Measurements from ENCODE around the gene ELL. TPM values are rescaled to one million over a fixed set of nuclear protein-coding genes. Genes with fewer than 3 reads are reported as not detected.

Gene ELL
- total RNA-seq, 1 donor from 2014 or later: 25.3 TPM

DNA sequence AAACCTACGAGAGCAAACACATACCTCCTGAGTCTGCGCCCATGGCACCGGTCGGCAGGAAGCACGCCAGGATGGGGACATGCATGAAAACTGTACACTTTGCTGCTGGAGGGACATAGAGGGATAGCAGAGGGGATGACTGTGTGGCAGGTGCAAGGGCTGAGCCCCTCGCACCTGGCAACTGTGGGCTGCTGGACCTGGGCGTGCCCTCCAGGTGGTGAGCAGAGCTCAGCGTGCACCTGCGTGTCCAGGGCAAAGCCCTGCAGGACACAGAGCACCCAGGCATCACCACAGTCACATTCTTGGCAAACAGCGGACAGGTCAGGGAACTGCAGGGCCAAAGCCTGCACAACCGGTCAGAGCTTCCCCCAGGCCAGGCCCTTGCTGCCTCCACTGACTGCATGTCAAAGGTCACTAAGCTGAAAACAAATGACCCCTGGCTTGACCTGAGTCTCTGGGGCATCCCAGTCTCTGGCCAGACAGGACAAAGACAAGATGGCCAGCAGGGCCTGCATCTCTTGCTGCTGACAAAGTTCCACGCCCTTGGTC is 75.0 kb downstream of the ELL start:
- Histone ChIP-seq H3K4me3 (no peak overlapping the region), H3K27ac (no peak overlapping the region), H3K36me3 (peaks cover 0 to 66% of the 10 kb centered on the region in 2 donors), H3K27me3 (no peaks in the 10 kb centered on the region), H3K4me1 (peaks cover 10% of the 10 kb centered on the region), H3K9me3 (no peaks in the 10 kb centered on the region)
- TF ChIP-seq POLR2A (IDR thresholded peaks at IDR 0.05): no peak
- TF ChIP-seq POLR2AphosphoS5 (IDR thresholded peaks at IDR 0.05; ENCODE audit: insufficient read depth in 1 of 2, low read depth in 1 of 2): no peak
- TF ChIP-seq, protein P1, sequence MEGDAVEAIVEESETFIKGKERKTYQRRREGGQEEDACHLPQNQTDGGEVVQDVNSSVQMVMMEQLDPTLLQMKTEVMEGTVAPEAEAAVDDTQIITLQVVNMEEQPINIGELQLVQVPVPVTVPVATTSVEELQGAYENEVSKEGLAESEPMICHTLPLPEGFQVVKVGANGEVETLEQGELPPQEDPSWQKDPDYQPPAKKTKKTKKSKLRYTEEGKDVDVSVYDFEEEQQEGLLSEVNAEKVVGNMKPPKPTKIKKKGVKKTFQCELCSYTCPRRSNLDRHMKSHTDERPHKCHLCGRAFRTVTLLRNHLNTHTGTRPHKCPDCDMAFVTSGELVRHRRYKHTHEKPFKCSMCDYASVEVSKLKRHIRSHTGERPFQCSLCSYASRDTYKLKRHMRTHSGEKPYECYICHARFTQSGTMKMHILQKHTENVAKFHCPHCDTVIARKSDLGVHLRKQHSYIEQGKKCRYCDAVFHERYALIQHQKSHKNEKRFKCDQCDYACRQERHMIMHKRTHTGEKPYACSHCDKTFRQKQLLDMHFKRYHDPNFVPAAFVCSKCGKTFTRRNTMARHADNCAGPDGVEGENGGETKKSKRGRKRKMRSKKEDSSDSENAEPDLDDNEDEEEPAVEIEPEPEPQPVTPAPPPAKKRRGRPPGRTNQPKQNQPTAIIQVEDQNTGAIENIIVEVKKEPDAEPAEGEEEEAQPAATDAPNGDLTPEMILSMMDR (IDR thresholded peaks at IDR 0.05): no peak
- intact Hi-C loops (cut with DNase I): loop anchor here (10.0 kb wide), 1 partner anchor 228 kb away; no protein-coding TSS in a partner anchor
- no peak for DNase-seq (ENCODE audit: extremely low spot score in 2 of 2)

GRCh38 chr19:18446145-18446810 is 75.6 kb downstream of the ELL start:
- DNase-seq (ENCODE audit: extremely low spot score in 2 of 2): no peak
- Histone ChIP-seq H3K36me3 (peaks cover 0 to 62% of the 10 kb centered on the region in 2 donors), H3K9me3 (no peaks in the 10 kb centered on the region), H3K4me1 (peaks cover 7% of the 10 kb centered on the region), H3K27me3 (no peaks in the 10 kb centered on the region), H3K4me3 (no peak overlapping the region), H3K27ac (no peak overlapping the region)
- TF ChIP-seq, protein P1 (IDR thresholded peaks at IDR 0.05): no peak
- TF ChIP-seq POLR2AphosphoS5 (IDR thresholded peaks at IDR 0.05; ENCODE audit: insufficient read depth in 1 of 2, low read depth in 1 of 2) (no peak), POLR2A (IDR thresholded peaks at IDR 0.05) (no peak)
- intact Hi-C loops (cut with DNase I): loop anchor here (10.0 kb wide), 1 partner anchor 229 kb away; no protein-coding TSS in a partner anchor

GRCh38 chr19:18445262-18445948 is 76.5 kb downstream of the ELL start:
- no peaks in the 10 kb centered on the region for H3K4me1 ChIP-seq
- TF ChIP-seq POLR2A (IDR thresholded peaks at IDR 0.05) (no peak), POLR2AphosphoS5 (IDR thresholded peaks at IDR 0.05; ENCODE audit: insufficient read depth in 1 of 2, low read depth in 1 of 2) (no peak)
- TF ChIP-seq, protein P1 (IDR thresholded peaks at IDR 0.05): no peak
- DNase-seq (ENCODE audit: extremely low spot score in 2 of 2): no peak
- intact Hi-C loops (cut with DNase I): loop anchor here (10.0 kb wide), 1 partner anchor 229 kb away; no protein-coding TSS in a partner anchor
- no peaks in the 10 kb centered on the region for H3K27me3 ChIP-seq
- peaks cover 0 to 55% of the 10 kb centered on the region in 2 donors for H3K36me3 ChIP-seq
- H3K4me3 ChIP-seq: no peak overlapping the region
- no peaks in the 10 kb centered on the region for H3K9me3 ChIP-seq
- no peak overlapping the region for H3K27ac ChIP-seq

DNA sequence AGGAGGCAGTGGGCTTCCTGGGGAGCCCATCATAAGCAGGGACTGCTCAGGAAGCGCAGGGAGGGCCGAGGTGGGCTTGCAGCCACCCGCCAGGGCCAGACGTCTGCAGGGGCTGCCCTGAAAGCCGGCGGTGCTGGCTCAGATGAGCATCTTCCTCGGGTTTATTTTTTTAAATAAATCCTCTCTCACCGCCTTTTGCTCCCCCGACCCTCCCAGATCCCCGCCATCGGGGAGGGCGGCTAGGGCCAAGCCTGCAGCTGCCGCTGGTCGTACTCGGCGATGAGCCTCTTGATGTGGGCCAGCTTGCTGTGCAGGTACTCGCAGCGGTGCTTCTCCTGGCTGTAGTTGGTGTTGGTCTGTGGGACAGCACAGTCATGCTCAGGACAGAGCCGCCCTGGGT is 77.4 kb downstream of the ELL start:
- TF ChIP-seq, protein P1 (IDR thresholded peaks at IDR 0.05): no peak
- TF ChIP-seq POLR2A (IDR thresholded peaks at IDR 0.05): no peak
- no peak for TF ChIP-seq POLR2AphosphoS5 (IDR thresholded peaks at IDR 0.05; ENCODE audit: insufficient read depth in 1 of 2, low read depth in 1 of 2)

More for the DNA sequence above, 77.4 kb downstream of the ELL start:
- Histone ChIP-seq H3K4me3 (no peak overlapping the region), H3K9me3 (no peaks in the 10 kb centered on the region), H3K36me3 (peaks cover 0 to 46% of the 10 kb centered on the region in 2 donors), H3K27me3 (no peaks in the 10 kb centered on the region), H3K4me1 (no peaks in the 10 kb centered on the region), H3K27ac (no peak overlapping the region)
- DNase-seq (ENCODE audit: extremely low spot score in 2 of 2): no peak
- intact Hi-C loops (cut with DNase I): loop anchor here (10.0 kb wide), 1 partner anchor 230 kb away; no protein-coding TSS in a partner anchor
